NCI-H69 (cell line): ENCODE data around the gene NFAM1.
A peak's percentile ranks its signal among the peaks of the same experiment; 100 is the strongest.

ENCODE experiments used
- DNase-seq: peaks from one replicate; lab custom pipeline; 2025; lab: John Stamatoyannopoulos, UW

Gene NFAM1

GRCh38 chr22:42432020-42432596, at the start of gene NFAM1:
Gene NFAM1, minus strand, starts transcription at chr22:42432403. Its CDS starts 46 bp downstream, at chr22:42432357.
- DNase-seq: peak; percentile 60

GRCh38 chr22:42475122-42475521, 42.9 kb upstream of the NFAM1 start:
- DNase-seq: no peak

GRCh38 chr22:42473484-42474193, 41.4 kb upstream of the NFAM1 start:
- DNase-seq: peak; percentile 69

DNA sequence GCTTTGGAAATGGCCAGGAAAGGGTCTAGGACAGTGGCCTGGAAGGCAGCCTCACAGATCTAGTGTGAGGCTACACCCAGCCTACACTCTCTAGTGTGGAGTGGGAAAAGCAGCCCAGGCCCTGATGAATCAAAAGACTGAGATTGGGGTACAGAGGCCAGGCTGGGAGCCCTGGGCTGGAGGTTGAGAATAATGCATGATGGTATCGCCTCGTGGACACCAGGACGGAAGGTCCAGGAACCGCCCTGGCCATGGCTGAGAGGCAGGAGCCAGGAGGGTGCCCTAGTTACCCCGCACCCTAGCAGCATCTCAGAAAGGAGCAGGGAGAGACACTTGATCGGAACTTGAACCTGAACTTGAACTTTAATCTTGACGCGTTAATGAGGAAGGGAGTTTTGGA, 40.5 kb upstream of the NFAM1 start:
- DNase-seq: no peak

GRCh38 chr22:42471441-42471840, 39.2 kb upstream of the NFAM1 start:
- no peak for DNase-seq

GRCh38 chr22:42470366-42471082, 38.3 kb upstream of the NFAM1 start:
- no peak for DNase-seq

DNA sequence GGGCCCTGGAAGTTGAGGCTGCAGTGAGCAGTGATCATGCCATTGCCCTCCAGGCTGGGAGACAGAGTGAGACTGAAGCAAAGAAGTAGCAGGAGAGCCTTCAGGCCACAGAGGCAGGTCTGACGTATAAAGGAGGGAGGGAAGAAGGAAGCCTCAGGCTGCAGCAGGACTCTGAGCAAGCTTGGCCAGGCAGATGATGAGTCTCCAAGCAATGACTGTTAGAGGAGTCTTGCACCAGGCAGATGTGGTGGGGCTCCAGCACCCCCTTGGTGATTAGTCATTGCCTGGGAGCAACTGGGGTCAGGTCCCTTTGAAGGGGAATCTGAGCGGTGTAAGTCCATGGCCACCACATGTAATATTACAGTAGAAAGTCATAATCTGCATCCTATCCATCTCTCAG, 36.6 kb upstream of the NFAM1 start:
- no peak for DNase-seq

- peak; percentile 61 for DNase-seq
These were observed 29.8 kb upstream of the NFAM1 start for GRCh38 chr22:42462016-42462415.

DNA sequence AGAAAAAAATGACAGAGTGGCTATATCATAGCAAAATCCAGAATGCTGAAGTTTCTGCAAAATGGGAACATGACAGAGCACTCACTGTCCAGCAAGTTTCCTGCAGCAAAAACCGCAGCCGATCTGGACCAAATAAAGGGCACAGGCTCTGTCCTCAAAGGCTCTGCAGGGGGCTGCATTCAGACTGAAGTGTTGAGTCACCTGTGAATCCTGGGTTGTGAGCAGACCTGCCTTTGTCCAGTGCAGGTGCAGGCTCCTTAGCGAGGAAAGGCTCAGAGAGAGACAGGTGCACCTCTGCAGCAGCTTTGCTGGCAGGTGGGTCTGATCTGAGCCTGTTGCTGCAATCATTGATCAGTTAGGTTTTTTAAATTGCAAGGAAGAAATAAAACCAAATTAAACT, 29.3 kb upstream of the NFAM1 start:
- peak; percentile 93 for DNase-seq

DNA sequence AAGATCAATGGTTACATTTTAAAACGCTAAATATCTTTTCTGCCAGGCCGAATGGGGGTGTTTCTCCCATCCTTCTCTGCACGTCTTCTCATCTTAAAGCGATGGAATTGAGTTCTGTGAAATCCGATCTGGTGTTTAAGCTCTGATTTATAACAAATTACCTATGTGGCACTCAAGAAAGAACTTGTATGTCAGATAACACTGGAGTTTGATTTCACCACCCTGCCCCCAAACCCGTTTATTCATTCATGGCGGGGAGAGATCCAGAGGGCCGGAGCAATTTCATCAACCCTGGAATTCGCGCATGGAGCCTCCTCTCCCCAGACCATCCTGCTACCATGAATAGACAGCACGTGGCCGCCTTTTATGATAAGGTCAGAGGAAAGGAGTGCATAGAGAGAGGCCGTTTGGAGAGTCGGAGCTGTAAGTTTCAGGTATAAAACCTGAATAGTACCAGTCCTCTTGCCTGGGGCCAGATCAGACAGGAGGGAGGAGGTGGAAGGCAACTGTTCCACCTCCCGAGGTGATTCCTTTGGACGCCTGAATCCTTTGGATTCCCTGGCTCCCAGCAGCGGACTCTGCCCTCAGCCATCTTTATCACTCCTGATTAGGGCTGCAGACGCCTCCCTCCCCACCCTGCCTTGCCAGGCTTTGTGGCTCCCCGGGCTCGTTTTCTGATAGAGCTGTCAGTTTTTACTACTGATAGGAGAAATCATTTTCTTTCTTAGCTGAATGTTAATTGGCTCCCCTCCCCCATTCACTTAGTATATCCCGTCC, 27.3 kb upstream of the NFAM1 start:
- no peak for DNase-seq

- DNase-seq: no peak
These were observed 20.7 kb upstream of the NFAM1 start for GRCh38 chr22:42452916-42453315.

GRCh38 chr22:42452456-42452855, 20.3 kb upstream of the NFAM1 start:
- no peak for DNase-seq

GRCh38 chr22:42451499-42452145, 19.4 kb upstream of the NFAM1 start:
- no peak for DNase-seq

- no peak for DNase-seq
These were observed 18.7 kb upstream of the NFAM1 start for GRCh38 chr22:42450862-42451261.

DNA sequence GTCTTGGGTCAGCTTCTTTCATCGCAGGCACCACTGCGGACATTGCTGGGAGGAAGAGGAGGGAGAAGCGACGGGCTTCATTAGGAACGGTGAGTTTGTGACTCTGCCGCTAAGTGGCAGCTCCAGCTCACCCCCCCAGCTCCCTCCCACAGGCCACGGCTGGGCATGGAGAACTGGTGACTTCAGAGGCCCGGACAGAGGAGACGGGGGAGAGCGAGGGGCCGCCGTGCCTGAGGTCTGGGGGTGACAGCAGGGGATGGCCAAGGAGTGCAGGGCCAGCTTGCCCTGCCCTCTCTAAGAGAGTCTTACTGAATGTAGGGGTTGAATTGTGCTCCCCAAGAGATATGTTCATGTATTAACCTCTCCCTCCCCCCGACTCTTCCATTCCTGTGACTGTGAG, 13.9 kb upstream of the NFAM1 start:
- DNase-seq: no peak

- DNase-seq: peak; percentile 93
These were observed 12.1 kb upstream of the NFAM1 start for GRCh38 chr22:42444077-42444904.

- peak; percentile 62 for DNase-seq
These were observed 11.3 kb upstream of the NFAM1 start for GRCh38 chr22:42443240-42444076.

DNA sequence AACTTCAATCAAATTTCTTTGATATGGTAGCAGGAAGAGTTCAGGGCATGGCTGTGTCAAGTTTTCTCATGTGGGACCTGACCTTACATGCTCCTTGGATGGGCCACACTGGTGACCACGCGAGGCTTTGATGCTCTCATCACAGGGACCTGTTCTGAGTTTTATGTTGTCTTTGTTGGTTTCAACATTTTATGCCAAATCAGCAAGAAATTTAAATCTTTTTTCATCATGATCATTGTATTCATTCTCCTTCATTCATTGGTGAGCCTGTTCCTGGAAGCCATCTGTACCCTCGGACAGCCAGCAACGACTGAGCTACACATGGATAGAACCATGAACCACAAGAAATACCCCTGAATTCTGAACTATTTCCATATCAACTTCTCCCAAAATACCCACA, 10.5 kb upstream of the NFAM1 start:
- DNase-seq: no peak

GRCh38 chr22:42440728-42441127, 8.5 kb upstream of the NFAM1 start:
- DNase-seq: no peak
